ENCODE results near the gene ARHGEF33.

Gene ARHGEF33

GRCh38 chr2:38889575-38889974 is at the start of gene ARHGEF33:
Gene ARHGEF33 (plus strand): TSS chr2:38889875. CDS start chr2:38919448, 29,573 bp downstream.
- no peak for DNase-seq (ENCODE audit: extremely low read depth, low read depth)
- TF ChIP-seq CTCF (IDR thresholded peaks at IDR 0.05; ENCODE audit: low read depth, low read length): no peak

GRCh38 chr2:38850045-38850444 is 39.6 kb upstream of the ARHGEF33 start:
- DNase-seq (ENCODE audit: extremely low read depth, low read depth): no peak
- no peak for TF ChIP-seq CTCF (IDR thresholded peaks at IDR 0.05; ENCODE audit: low read depth, low read length)

GRCh38 chr2:38856165-38856564 is 33.5 kb upstream of the ARHGEF33 start:
- no peak for TF ChIP-seq CTCF (IDR thresholded peaks at IDR 0.05; ENCODE audit: low read depth, low read length)
- DNase-seq (ENCODE audit: extremely low read depth, low read depth): no peak

GRCh38 chr2:38862476-38862875 is 27.2 kb upstream of the ARHGEF33 start:
- DNase-seq (ENCODE audit: extremely low read depth, low read depth): no peak
- TF ChIP-seq CTCF (IDR thresholded peaks at IDR 0.05; ENCODE audit: low read depth, low read length): no peak

- no peak for DNase-seq (ENCODE audit: extremely low read depth, low read depth)
- no peak for TF ChIP-seq CTCF (IDR thresholded peaks at IDR 0.05; ENCODE audit: low read depth, low read length)
Measured at GRCh38 chr2:38863061-38863695, 26.5 kb upstream of the ARHGEF33 start.

- no peak for TF ChIP-seq CTCF (IDR thresholded peaks at IDR 0.05; ENCODE audit: low read depth, low read length)
- DNase-seq (ENCODE audit: extremely low read depth, low read depth): no peak
Measured at GRCh38 chr2:38866773-38867443, 22.8 kb upstream of the ARHGEF33 start.

GRCh38 chr2:38871432-38871831 is 18.2 kb upstream of the ARHGEF33 start:
- TF ChIP-seq CTCF (IDR thresholded peaks at IDR 0.05; ENCODE audit: low read depth, low read length): no peak
- no peak for DNase-seq (ENCODE audit: extremely low read depth, low read depth)
